ENCODE measurements around the gene EPN2.

The EPN2 gene

DNA sequence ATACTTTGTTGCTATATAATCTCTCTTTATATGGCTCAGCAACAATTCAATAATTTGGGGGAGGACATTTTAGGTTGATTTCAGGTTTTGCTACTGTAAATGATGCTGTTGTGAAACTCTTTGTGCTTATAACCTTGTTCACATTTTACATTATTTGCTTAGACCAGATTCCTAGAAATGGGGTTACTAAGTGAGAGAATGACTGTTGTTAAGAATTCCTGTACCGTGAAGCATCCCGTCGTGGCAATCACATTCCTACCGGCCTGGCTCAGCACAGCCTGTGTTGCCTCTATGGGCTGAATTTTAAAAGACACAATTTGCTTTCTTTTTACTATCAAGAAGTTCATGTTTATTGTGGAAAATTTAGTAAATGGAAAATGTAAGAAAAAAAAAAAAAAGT lies 94.0 kb downstream of the EPN2 start:
- DNase-seq (ENCODE audit: low read depth in 2 of 2): no peak

DNA sequence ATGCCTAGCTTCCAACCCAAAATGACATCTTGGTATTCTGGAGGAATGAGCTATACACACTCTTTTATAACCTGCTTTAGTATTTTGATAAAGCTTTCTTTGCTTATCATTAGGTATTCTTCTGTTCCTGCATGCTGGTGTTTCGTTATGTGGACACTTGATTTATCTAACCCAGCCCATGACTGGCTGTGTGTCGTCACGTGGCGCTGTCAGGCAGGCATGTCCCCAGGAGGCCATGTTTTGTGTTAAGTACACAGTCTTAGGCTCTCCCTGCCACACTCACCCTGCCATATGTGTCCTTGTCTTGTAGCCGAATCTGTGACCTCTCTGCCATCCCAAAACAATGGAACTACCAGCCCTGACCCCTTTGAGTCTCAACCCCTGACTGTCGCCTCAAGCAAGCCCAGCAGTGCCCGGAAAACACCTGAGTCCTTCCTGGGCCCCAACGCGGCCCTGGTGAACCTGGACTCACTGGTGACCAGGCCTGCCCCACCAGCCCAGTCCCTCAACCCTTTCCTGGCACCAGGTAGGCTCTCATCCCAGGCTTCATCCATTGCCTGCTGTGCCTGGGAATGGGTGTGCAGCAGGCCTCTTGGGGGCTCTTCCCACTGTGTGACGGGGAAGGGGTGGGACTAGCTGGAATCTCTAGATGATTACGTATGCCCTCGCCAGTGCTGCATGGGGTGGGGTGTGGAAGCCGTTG lies 94.5 kb downstream of the EPN2 start:
- no peak for DNase-seq (ENCODE audit: low read depth in 2 of 2)

DNA sequence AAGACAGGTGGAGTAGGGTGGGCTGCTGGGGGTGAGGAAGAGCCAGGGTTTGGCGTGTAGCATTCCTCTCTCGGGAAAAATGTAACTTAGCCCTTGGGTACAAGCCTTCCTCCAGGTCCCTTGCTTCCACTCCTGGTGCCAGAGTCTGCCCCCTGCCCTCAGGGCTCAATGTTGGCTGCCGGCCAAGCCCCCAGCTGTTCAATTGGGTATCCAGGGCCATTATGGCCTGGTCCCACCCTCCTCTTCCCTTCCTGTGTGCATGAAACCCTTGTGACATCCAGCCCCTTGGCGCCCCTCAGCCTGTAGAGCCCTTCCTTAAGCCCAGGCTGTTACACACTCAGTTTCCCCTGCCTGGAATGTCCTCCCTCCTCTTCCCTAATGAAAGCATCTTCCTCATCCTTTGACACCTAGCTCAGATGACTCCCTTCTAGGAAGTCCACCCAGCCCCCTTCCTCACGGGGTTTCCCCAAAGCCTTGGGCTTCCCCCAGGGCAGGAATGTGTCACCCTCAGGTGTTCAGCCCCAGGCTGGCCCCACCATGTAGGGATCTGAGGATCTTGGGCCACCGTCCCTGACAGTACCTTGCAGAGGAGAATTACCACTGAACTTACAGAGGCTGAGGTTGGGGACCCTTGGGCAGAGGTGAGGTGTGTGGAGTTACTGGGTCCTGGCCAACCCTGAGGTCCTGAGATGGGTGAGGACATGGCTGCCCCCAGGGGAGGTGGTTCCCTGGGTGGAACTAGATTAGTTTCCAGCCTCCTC lies 95.4 kb downstream of the EPN2 start:
- no peak for DNase-seq (ENCODE audit: low read depth in 2 of 2)

DNA sequence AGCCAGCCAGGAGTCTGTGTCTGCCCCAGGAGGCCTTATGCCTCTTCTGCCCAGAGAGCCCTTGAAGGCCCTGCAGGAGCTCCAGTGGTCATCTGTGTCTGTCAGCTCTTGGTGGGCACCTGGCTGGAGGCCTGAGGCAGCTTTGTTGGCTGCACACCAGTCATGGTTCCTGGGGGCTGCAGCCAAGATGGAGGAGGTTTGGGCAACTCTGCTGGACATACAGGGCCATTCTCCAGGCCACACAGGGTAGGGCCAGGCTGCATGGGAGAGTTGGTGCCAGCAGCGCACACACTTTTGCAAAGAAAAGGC lies 95.9 kb downstream of the EPN2 start:
- DNase-seq (ENCODE audit: low read depth in 2 of 2): no peak

- DNase-seq (ENCODE audit: low read depth in 2 of 2): no peak
Measured at GRCh38 chr17:19333736-19334290, 96.6 kb downstream of the EPN2 start.

DNA sequence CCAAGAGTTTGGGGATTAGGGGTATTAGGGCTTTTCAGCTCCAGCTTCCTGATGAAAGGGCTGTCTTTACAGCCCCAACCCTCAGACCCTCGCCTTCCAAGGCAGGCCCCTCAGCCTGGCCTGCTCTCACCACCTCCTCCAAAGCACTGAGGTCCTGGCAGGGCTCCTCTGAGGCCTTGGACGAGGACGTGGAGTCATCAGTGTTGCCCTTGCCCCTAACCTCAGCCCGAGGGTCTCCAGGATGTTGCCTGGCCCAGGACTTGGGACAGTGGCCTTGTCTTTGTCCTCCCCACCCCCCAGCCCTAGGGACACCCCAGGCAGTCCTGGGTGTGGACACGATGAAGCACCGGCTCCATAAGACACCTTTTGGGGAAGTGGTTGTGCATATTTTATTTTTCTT lies 97.2 kb downstream of the EPN2 start:
- DNase-seq (ENCODE audit: low read depth in 2 of 2): no peak

DNA sequence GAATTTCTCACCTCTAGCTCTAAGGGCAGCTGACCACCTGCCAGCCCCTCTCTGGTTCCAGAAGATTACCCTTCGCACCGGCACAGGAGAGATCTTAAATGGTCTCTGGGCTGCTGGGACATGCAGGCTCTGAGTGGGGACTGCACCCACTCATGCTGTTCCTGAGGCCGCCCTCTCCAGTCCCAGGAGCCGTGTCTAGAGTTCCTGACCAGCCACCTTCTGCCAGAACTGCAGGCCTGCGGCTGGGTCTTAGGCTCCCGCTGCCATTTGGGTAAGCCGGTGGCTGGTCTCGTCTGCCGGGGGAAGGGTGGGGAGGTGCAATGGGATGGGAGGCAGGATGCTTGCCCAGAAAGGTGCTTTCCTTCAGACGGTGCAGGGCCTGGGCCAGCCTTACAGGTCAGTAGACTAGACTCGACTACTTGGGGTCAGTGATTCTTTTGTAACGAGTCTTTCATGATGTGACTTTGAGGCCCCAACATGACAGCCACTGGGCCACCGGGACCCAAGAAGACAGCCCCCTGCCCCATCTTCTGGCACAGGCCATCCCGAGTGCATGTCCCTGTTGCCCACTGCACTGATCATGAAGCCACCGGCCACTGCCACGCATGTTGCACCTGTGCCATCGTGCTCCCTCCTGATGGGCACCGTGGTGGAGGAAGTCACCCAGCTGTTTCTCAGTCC lies 98.9 kb downstream of the EPN2 start:
- DNase-seq (ENCODE audit: low read depth in 2 of 2): no peak

- no peak for DNase-seq (ENCODE audit: low read depth in 2 of 2)
Measured at GRCh38 chr17:19336938-19337711, 100.0 kb downstream of the EPN2 start.

DNA sequence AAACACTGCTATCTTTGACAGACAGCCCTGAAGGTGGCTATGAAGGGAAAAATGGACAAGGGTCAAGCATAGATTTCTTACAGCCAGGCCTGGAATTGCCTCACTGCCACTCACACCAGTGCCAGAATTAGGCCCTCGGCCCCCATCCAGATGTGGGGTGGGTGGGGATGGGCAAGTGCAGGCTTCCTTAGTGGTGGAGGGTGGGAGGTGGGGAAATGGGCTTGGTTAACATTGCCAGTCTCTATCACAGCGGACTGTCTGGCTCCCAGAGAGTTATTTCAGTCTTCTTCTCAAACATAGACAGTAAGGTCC lies 100.5 kb downstream of the EPN2 start:
- no peak for DNase-seq (ENCODE audit: low read depth in 2 of 2)

DNA sequence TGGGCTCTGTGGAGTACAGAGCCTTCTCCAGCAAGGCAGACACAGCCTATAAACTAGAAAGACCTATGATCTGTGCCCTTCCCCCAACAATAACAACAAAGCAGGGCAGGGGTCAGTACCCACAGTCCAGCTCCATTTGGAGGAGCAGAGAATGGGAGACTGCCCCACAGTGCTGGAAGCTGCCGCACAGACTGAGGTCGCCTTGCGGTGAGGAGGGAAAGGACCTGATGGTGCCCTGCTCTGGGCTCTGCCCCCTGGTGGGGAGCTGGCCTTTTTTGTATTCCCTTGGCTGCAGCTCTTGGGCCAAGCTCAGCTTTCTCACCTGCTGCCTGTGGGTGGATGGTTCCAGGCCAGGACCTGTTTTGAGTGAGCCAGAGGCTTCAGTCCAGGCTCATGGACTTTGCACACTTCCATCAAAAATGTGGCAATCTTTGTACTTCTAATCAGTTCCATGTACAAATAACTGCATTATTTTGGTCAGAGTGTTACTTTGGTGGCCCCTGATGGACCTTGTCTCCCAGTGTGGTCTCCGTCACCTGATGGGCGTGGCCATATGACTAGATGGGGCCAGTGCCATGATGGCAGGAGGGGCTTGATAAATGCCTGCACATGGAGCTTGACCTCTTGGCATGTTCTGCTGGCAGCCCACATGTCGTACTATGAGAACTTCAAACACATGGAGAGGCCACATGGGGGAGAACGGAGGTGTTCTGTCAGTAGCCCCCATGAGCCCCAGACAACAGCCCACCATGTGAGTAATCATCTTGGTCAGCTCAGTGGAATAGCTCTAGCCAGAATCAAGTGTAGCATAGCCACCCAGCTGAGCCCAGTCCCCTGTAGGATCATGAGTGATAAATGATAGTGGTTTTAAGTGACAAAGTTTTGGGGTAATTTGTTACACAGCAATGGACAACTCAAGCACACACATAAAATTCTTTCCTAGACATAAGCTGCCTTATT lies 101.1 kb downstream of the EPN2 start:
- DNase-seq (ENCODE audit: low read depth in 2 of 2): peak; percentile 11 to 51

DNA sequence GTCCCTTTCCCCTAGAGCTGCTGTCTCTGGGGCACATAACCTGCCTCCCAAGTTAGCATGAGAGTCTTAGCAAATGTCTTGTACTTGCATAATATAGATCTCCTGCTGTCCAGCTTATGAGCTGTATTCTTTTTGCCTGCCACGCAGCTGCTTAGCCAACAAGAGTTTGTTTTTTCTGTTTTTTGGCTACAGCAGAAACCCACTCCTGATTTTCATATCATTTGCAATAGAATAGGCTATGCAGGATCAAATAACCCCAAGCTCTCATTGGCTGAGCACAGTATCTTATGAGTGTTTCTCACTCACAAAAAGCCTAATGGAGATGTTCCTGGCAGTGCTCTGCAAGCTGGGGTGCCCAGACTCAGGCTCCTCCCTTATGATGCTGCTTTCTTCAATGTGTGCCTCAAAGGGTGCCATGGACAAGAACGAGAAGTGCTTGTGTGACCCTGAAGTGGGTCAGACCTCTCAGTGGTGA lies 102.2 kb downstream of the EPN2 start:
- no peak for DNase-seq (ENCODE audit: low read depth in 2 of 2)

DNA sequence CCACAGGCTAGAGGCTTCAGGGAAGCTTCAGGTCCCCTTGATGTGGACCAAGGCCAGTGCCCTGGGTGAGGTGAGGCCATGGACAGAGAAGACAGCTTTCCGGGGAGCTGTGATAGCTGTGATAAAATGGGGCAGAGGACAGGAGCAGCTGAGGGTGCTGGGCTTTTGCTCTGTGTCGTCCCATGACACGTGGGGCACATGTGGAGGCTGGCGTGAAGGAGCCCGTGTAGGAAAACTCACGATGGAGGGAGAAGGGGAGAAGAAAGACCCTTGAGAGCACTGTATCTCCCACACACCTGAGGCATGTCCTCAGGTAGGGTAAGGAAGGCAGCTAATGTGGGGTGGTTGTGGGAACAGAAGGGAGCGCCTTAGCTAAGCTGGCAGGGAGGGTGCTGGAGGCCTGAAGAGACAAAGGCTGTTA lies 104.1 kb downstream of the EPN2 start:
- DNase-seq (ENCODE audit: low read depth in 2 of 2): no peak

GRCh38 chr17:19341641-19342610 lies 104.8 kb downstream of the EPN2 start:
- DNase-seq (ENCODE audit: low read depth in 2 of 2): no peak

- DNase-seq (ENCODE audit: low read depth in 2 of 2): no peak
Measured at GRCh38 chr17:19342611-19343255, 105.6 kb downstream of the EPN2 start.

DNA sequence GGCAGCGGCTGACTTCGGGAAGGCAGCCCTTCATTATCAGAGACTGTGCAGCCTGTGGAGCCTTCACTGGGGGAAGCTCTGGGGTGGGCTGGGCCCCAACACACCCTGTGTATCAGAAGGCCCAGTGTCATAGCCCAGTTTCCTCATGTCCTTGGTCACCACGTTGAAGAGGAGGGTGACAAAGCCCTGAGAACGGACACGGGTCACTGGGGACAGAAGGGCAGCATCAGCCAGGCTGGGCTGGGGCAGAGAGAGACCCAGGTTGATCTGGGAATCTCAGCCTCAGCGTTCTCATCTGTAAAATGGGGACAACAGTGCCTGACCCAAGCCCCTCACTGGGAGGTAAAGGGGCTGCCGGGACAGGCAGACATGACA lies 106.1 kb downstream of the EPN2 start:
- DNase-seq (ENCODE audit: low read depth in 2 of 2): no peak

DNA sequence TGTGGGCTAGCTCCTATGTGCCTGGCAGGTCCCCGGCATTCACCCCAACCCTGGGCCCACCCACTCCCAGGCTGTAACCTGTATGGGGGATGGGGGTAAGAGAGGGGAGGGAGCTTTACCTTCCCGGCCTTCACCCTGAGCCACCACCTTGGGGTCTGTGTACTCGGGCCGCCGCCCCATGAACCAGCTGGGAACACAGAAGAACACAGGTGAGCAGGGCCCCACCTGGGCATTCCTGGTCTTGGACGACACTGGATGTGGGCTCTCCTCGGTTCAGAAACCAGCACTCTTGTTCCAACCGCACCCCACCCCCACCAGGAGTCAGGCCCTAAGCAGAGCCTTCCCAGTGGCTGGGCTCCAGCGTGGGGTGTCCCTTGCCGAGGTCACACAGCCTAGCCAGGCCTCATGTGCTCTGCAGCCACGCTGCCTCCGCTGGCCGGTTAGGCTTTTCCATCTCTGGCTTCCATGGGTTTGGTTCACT lies 106.5 kb downstream of the EPN2 start:
- no peak for DNase-seq (ENCODE audit: low read depth in 2 of 2)

DNA sequence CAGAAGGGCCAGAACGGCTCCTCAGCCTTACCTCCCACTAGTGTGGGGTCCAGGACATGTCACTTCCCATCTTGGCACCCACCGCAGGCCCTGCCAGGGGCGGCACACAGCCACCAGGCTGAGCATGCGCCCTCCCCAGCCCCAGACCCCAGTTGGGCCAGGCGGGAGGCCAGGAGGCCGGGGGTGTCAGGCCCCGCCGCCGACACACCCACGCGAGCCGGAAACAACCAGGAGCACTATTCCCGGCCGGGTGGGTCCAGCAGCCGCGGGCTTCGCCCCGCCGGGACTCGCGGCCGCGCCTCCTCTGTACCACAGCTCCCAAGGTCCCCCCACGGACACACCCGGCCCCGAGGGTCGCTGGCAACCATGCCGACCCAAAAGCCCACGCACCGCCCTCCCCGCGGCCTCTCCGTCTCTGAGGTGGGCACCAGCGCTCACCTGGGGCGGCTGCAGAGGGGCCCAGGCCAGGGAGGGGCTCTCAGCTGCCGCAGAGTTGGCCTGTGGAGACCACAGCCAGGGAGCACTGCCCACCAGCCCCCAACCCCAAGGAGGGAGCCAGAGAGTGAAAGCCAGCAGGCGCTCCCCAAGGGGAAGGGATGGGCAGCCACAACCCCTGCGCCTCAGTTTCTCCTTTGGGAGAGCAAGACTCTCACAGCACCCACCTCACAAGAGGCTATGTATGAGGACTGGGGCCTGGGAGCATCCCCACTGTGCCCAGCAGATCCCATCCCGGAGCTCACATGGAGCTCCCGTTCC lies 107.3 kb downstream of the EPN2 start:
- no peak for DNase-seq (ENCODE audit: low read depth in 2 of 2)

GRCh38 chr17:19345067-19345460 lies 107.9 kb downstream of the EPN2 start:
- DNase-seq (ENCODE audit: low read depth in 2 of 2): no peak

Measured in stimulated activated CD4-positive, alpha-beta T cell treated with anti-CD3 and anti-CD28 coated beads, Interleukin-12 subunit alpha, Interleukin-12 subunit beta, amount 100 ng/mL, for 24 hours (primary cell).